Loucy (cell line): ENCODE results near the gene CISTR.

Experiments
- H2AFZ ChIP-seq: fragments of 200-600 bp; sonication (generic); 2 replicates; pipeline ENCODE4 v1.6.0; 2016; ENCODE audit warnings: antibody characterized with exemption, mild to moderate bottlenecking, low read length, moderate library complexity
- H3F3A ChIP-seq: fragments of 200-600 bp; 2 replicates; pipeline ENCODE4 v1.6.0; 2016; ENCODE audit warnings: antibody characterized with exemption, low read depth, mild to moderate bottlenecking
- H3K27me3 ChIP-seq: fragments of 200-600 bp; sonication (generic); 2 replicates; pipeline ENCODE4 v1.6.1; 2014; ENCODE audit warnings: low read length, mild to moderate bottlenecking; ENCODE audit not compliant: insufficient read depth, poor library complexity, severe bottlenecking
- H3K36me3 ChIP-seq: fragments of 200-600 bp; sonication (generic); 2 replicates; pipeline ENCODE4 v1.6.1; 2016; ENCODE audit warnings: low read length; ENCODE audit not compliant: insufficient read depth
- H3K4me1 ChIP-seq: fragments of 200-600 bp; sonication (generic); 2 replicates; pipeline ENCODE4 v1.5.1; 2014; ENCODE audit warnings: low read length, mild to moderate bottlenecking; ENCODE audit not compliant: insufficient read depth, poor library complexity, severe bottlenecking
- H3K4me2 ChIP-seq: fragments of 200-600 bp; sonication (generic); 2 replicates; pipeline ENCODE4 v1.6.0; 2014; ENCODE audit warnings: antibody characterized with exemption, low read length, low read depth, mild to moderate bottlenecking; ENCODE audit not compliant: poor library complexity, severe bottlenecking
- H3K4me3 ChIP-seq: fragments of 200-600 bp; sonication (generic); 2 replicates; pipeline ENCODE4 v1.5.1; 2014; ENCODE audit warnings: low read length, mild to moderate bottlenecking, mixed read lengths; ENCODE audit not compliant: poor library complexity, severe bottlenecking
- H3K79me2 ChIP-seq: fragments of 200-600 bp; sonication (generic); 2 replicates; pipeline ENCODE4 v1.6.1; 2014; ENCODE audit warnings: low read length; ENCODE audit not compliant: insufficient read depth
- H3K9ac ChIP-seq: fragments of 200-600 bp; sonication (generic); 2 replicates; pipeline ENCODE4 v1.6.0; 2014; ENCODE audit warnings: mild to moderate bottlenecking, low read depth, low read length, moderate library complexity; ENCODE audit not compliant: poor library complexity, severe bottlenecking
- H3K9me2 ChIP-seq: fragments of 200-600 bp; sonication (generic); replicated peaks from 2 replicates; pipeline ENCODE4 v1.6.1; 2016; ENCODE audit warnings: low read depth, low read length, mixed read lengths
- H3K9me3 ChIP-seq: fragments of 200-600 bp; sonication (generic); 2 replicates; pipeline ENCODE4 v1.6.1; 2014; ENCODE audit warnings: mild to moderate bottlenecking, antibody characterized with exemption, low read length, low read depth; ENCODE audit not compliant: insufficient read depth
- H4K20me1 ChIP-seq: fragments of 200-600 bp; sonication (generic); 2 replicates; pipeline ENCODE4 v1.6.0; 2014; ENCODE audit warnings: antibody characterized with exemption, low read length, mild to moderate bottlenecking; ENCODE audit not compliant: insufficient read depth, poor library complexity, severe bottlenecking
- CTCF ChIP-seq: fragments of 200-600 bp; sonication (generic); conservative IDR thresholded peaks from 2 replicates; pipeline ENCODE4 v1.5.1; 2014; ENCODE audit warnings: mild to moderate bottlenecking, antibody characterized with exemption, low read length
- EZH2phosphoT487 ChIP-seq: fragments of 200-600 bp; IDR thresholded peaks from 2 replicates; pipeline ENCODE4 v1.6.1; 2018; ENCODE audit warnings: antibody characterized with exemption, mild to moderate bottlenecking, moderate library complexity, borderline replicate concordance

CISTR gene

GRCh38 chr12:53733807-53734200, 18.0 kb downstream of the CISTR start:
- Histone ChIP-seq H3K9ac (no peak overlapping the region), H2AFZ (peak overlapping the region; percentile 51; the same call in 1 of the 2 replicates), H3K9me3 (no peaks in the 10 kb centered on the region), H3K27me3 (no peaks in the 10 kb centered on the region), H3K36me3 (no peaks in the 10 kb centered on the region), H3K79me2 (no peaks in the 10 kb centered on the region), H3K4me1 (peaks cover 11% of the 10 kb centered on the region), H3K4me2 (peak overlapping the region; percentile 47), H3F3A (no peaks in the 10 kb centered on the region), H4K20me1 (no peaks in the 10 kb centered on the region), H3K9me2 (no peaks in the 10 kb centered on the region), H3K4me3 (no peak overlapping the region)
- TF ChIP-seq CTCF = no peak
- no peak for TF ChIP-seq EZH2phosphoT487

- H2AFZ ChIP-seq = peak overlapping the region; percentile 51; the same call in 1 of the 2 replicates
These were observed 18.6 kb downstream of the CISTR start for GRCh38 chr12:53733051-53733806.

DNA sequence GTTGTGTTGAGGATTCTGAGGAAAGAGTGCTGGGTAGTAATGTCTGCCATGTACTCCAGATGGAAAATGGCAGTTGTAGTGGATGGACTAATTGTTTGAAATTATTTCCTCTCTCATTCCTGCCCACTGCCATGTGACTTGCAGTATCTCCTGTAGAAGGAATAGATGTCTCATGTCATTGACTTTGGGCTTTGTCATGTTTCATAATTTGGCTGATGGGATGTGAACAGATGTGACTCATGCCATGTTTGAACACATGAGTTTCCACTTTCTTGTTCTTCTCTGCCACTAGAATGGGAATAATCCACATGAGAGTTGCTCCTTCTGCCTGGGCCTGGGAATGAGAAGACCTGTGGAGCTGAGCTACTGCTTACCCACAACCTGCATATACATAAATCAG, 22.1 kb downstream of the CISTR start:
- Histone ChIP-seq H3F3A (no peaks in the 10 kb centered on the region), H3K4me3 (no peak overlapping the region), H3K9ac (no peak overlapping the region), H3K27me3 (no peaks in the 10 kb centered on the region), H4K20me1 (no peaks in the 10 kb centered on the region), H3K4me2 (no peak overlapping the region), H3K4me1 (peaks cover 26% of the 10 kb centered on the region), H2AFZ (no peak overlapping the region), H3K79me2 (no peaks in the 10 kb centered on the region), H3K36me3 (no peaks in the 10 kb centered on the region), H3K9me2 (no peaks in the 10 kb centered on the region), H3K9me3 (no peaks in the 10 kb centered on the region)
- no peak for TF ChIP-seq CTCF
- TF ChIP-seq EZH2phosphoT487 = no peak

More at GRCh38 chr12:53733051-53733806, 18.6 kb downstream of the CISTR start:
- TF ChIP-seq EZH2phosphoT487 (no peak), CTCF (no peak)
- Histone ChIP-seq H3K9me3 (no peaks in the 10 kb centered on the region), H3K36me3 (no peaks in the 10 kb centered on the region), H3K9me2 (no peaks in the 10 kb centered on the region), H3K4me3 (no peak overlapping the region), H4K20me1 (no peaks in the 10 kb centered on the region), H3K27me3 (no peaks in the 10 kb centered on the region), H3K4me1 (peaks cover 11% of the 10 kb centered on the region), H3K79me2 (no peaks in the 10 kb centered on the region), H3K9ac (no peak overlapping the region), H3K4me2 (peak overlapping the region; percentile 47), H3F3A (no peaks in the 10 kb centered on the region)
